Caco-2 (cell line): ENCODE measurements around the gene LHX2. TPM values are rescaled to one million over a fixed set of nuclear protein-coding genes. Genes with fewer than 3 reads are reported as not detected.
A peak's percentile ranks its signal among the peaks of the same experiment; 100 is the strongest.

ENCODE experiments used
- BruUV-seq: library from RNA; stranded (reverse); fragments of 400-500 nt; replicated peaks from 2 replicates; lab custom pipeline; 2021; lab: Mats Ljungman, UMichigan
- CTCF ChIA-PET: fragments of 300-600 bp; sonication (Branson Sonifier 250); formaldehyde crosslinking; loops from one replicate; lab custom pipeline; 2022; ENCODE audit warnings: antibody characterized with exemption; lab: Charles Lee
- POLR2A ChIA-PET: fragments of 300-600 bp; sonication (Branson Sonifier 250); formaldehyde crosslinking; loops from one replicate; lab custom pipeline; 2022; ENCODE audit warnings: antibody characterized with exemption; lab: Charles Lee
- DNase-seq, 2 experiments: peaks; one replicate each; pipeline versions ENCODE4 v3.0.0 to v3.0.0-alpha.2; 2020 to 2022
- H3K27me3 ChIP-seq: replicated peaks from 2 replicates; pipeline ENCODE4 v1.6.0; 2011; ENCODE audit warnings: low read length; ENCODE audit not compliant: control insufficient read depth, insufficient read depth
- H3K36me3 ChIP-seq: 2 replicates; pipeline ENCODE4 v1.5.1; 2011; ENCODE audit warnings: low read length; ENCODE audit not compliant: control insufficient read depth, insufficient read depth
- H3K4me1 ChIP-seq: fragments of 250-450 bp; sonication (Bioruptor Pico); 2 replicates; pipeline ENCODE4 v1.5.1; 2020; ENCODE audit warnings: mild to moderate bottlenecking
- H3K4me3 ChIP-seq: 2 replicates; pipeline ENCODE4 v1.5.1; 2011; ENCODE audit warnings: low read depth, mild to moderate bottlenecking, control low read depth, low read length
- H3K9me3 ChIP-seq: fragments of 250-450 bp; sonication (Bioruptor Pico); 2 replicates; pipeline ENCODE4 v1.5.1; 2020; ENCODE audit warnings: mild to moderate bottlenecking, moderate library complexity
- H3K27ac Mint-ChIP-seq: one replicate; pipeline ENCODE4 v1.8.0; 2022; ENCODE audit warnings: mixed read lengths; ENCODE audit not compliant: unreplicated experiment
- H3K27me3 Mint-ChIP-seq: one replicate; pipeline ENCODE4 v1.8.0; 2022; ENCODE audit warnings: mixed read lengths; ENCODE audit not compliant: insufficient read depth, unreplicated experiment
- H3K36me3 Mint-ChIP-seq: one replicate; pipeline ENCODE4 v1.8.0; 2022; ENCODE audit warnings: mild to moderate bottlenecking, mixed read lengths; ENCODE audit not compliant: insufficient read depth, unreplicated experiment
- H3K4me1 Mint-ChIP-seq: one replicate; pipeline ENCODE4 v1.8.0; 2022; ENCODE audit warnings: low read depth, mixed read lengths; ENCODE audit not compliant: unreplicated experiment
- H3K4me3 Mint-ChIP-seq: one replicate; pipeline ENCODE4 v1.8.0; 2022; ENCODE audit warnings: mild to moderate bottlenecking, moderate library complexity, mixed read lengths; ENCODE audit not compliant: unreplicated experiment
- H3K9me3 Mint-ChIP-seq: one replicate; pipeline ENCODE4 v1.8.0; 2022; ENCODE audit warnings: mixed read lengths; ENCODE audit not compliant: unreplicated experiment
- CTCF ChIP-seq, 2 experiments: fragments of 200-600 bp in 1 of 2; IDR thresholded peaks; 1 replicate in 1 of 2; 2 replicates in 1 of 2; pipeline versions ENCODE4 v1.5.1 to v1.8.0; 2011 to 2022; ENCODE audit warnings: antibody characterized with exemption in 1 of 2, control low read depth in 1 of 2, inconsistent platforms in 1 of 2, low read depth in 1 of 2, low read length in 1 of 2, mild to moderate bottlenecking in 1 of 2, moderate library complexity in 1 of 2; ENCODE audit not compliant: insufficient read depth in 1 of 2, severe bottlenecking in 1 of 2, unreplicated experiment in 1 of 2
- intact Hi-C: fragments of 100-400 bp; cut with micrococcal nuclease; formaldehyde crosslinking; loops from one replicate; pipeline ENCODE4 v1.10.0; 2022; ENCODE audit not compliant: unreplicated experiment
- total RNA-seq: library from RNA; stranded (reverse); gene quantifications from 2 replicates; pipeline ENCODE4 v1.2.3, GENCODE V29; 2022

Gene LHX2
- total RNA-seq, 1 experiment from 2014 or later: 4.0 TPM

GRCh38 chr9:123998970-123999621, 12.5 kb upstream of the LHX2 start:
- intact Hi-C loops: no loop called here
- CTCF ChIA-PET: no interaction called here

GRCh38 chr9:123999661-124000060, 11.9 kb upstream of the LHX2 start:
- H3K4me1 Mint-ChIP-seq: peaks cover 5% of the 10 kb centered on the region
- ChIA-PET CTCF (no interaction called here), POLR2A (no interaction called here)
- no peaks in the 10 kb centered on the region for H3K36me3 ChIP-seq
- no peaks in the 10 kb centered on the region for H3K9me3 ChIP-seq
- H3K4me1 ChIP-seq: 0 out of 2 replicates have a peak, but pooled peaks cover 6% of the 10 kb centered on the region
- no peaks in the 10 kb centered on the region for H3K9me3 Mint-ChIP-seq
- peaks cover 63% of the 10 kb centered on the region for H3K27me3 Mint-ChIP-seq
- no peak for TF ChIP-seq CTCF (IDR thresholded peaks at IDR 0.05; ENCODE audit: insufficient read depth in 1 of 2, low read depth in 1 of 2, low read length in 1 of 2, severe bottlenecking in 1 of 2, unreplicated experiment in 1 of 2)
- intact Hi-C loops: no loop called here
- no peaks in the 10 kb centered on the region for H3K36me3 Mint-ChIP-seq
- H3K4me3 Mint-ChIP-seq: peak overlapping the region; percentile 94
- H3K27ac Mint-ChIP-seq: no peak overlapping the region
- DNase-seq: no peak
- peaks cover 11% of the 10 kb centered on the region for H3K27me3 ChIP-seq
- H3K4me3 ChIP-seq: peak overlapping the region; percentile 30
- BruUV-seq: no TSS peak

More at GRCh38 chr9:123998970-123999621, 12.5 kb upstream of the LHX2 start:
- 0 out of 2 replicates have a peak, but pooled peaks cover 6% of the 10 kb centered on the region for H3K4me1 ChIP-seq
- POLR2A ChIA-PET: no interaction called here
- H3K9me3 ChIP-seq: no peaks in the 10 kb centered on the region
- TF ChIP-seq CTCF (IDR thresholded peaks at IDR 0.05; ENCODE audit: insufficient read depth in 1 of 2, low read depth in 1 of 2, low read length in 1 of 2, severe bottlenecking in 1 of 2, unreplicated experiment in 1 of 2): no peak
- peak overlapping the region; percentile 30 for H3K4me3 ChIP-seq
- no TSS peak for BruUV-seq
- Mint-ChIP-seq H3K9me3 (no peaks in the 10 kb centered on the region), H3K36me3 (no peaks in the 10 kb centered on the region), H3K27me3 (peaks cover 60% of the 10 kb centered on the region), H3K4me3 (peak overlapping the region; percentile 94), H3K27ac (no peak overlapping the region), H3K4me1 (peaks cover 5% of the 10 kb centered on the region)
- H3K36me3 ChIP-seq: no peaks in the 10 kb centered on the region
- peaks cover 11% of the 10 kb centered on the region for H3K27me3 ChIP-seq
- no peak for DNase-seq

GRCh38 chr9:124000161-124000783, 11.3 kb upstream of the LHX2 start:
- no peaks in the 10 kb centered on the region for H3K9me3 ChIP-seq
- no peak for DNase-seq
- Mint-ChIP-seq H3K27me3 (peaks cover 63% of the 10 kb centered on the region), H3K4me1 (peaks cover 5% of the 10 kb centered on the region), H3K4me3 (peak overlapping the region; percentile 65), H3K9me3 (no peaks in the 10 kb centered on the region), H3K36me3 (no peaks in the 10 kb centered on the region), H3K27ac (no peak overlapping the region)
- no peaks in the 10 kb centered on the region for H3K36me3 ChIP-seq
- no TSS peak for BruUV-seq
- H3K4me3 ChIP-seq: no peak overlapping the region
- intact Hi-C loops: no loop called here
- ChIA-PET CTCF (no interaction called here), POLR2A (no interaction called here)
- no peak for TF ChIP-seq CTCF (IDR thresholded peaks at IDR 0.05; ENCODE audit: insufficient read depth in 1 of 2, low read depth in 1 of 2, low read length in 1 of 2, severe bottlenecking in 1 of 2, unreplicated experiment in 1 of 2)
- H3K4me1 ChIP-seq: 0 out of 2 replicates have a peak, but pooled peaks cover 6% of the 10 kb centered on the region
- peaks cover 13% of the 10 kb centered on the region for H3K27me3 ChIP-seq
